Stimulated activated CD8-positive, alpha-beta memory T cell treated with anti-CD3 and anti-CD28 coated beads, Interleukin-12 subunit alpha, Interleukin-12 subunit beta, amount 100 ng/mL, for 24 hours (primary cell): ENCODE measurements around the gene EYA3.

ENCODE experiments used
- DNase-seq: peaks from one replicate; pipeline ENCODE4 v3.0.0-alpha.2; 2020; ENCODE audit errors: extremely low read depth

Gene EYA3

GRCh38 chr1:28112388-28113241, 24.2 kb upstream of the EYA3 start:
- no peak for DNase-seq

- no peak for DNase-seq
These were observed 22.7 kb upstream of the EYA3 start for GRCh38 chr1:28111157-28111556.

- no peak for DNase-seq
These were observed 22.1 kb upstream of the EYA3 start for GRCh38 chr1:28110555-28110954.

- DNase-seq: no peak
These were observed 21.2 kb upstream of the EYA3 start for GRCh38 chr1:28109639-28110038.

GRCh38 chr1:28108001-28108400, 19.6 kb upstream of the EYA3 start:
- DNase-seq: no peak

GRCh38 chr1:28104866-28105467, 16.6 kb upstream of the EYA3 start:
- DNase-seq: no peak

- DNase-seq: no peak
These were observed 13.8 kb upstream of the EYA3 start for GRCh38 chr1:28102189-28102588.

GRCh38 chr1:28099050-28099769, 10.8 kb upstream of the EYA3 start:
- no peak for DNase-seq

- DNase-seq: no peak
These were observed 8.7 kb upstream of the EYA3 start for GRCh38 chr1:28097100-28097472.

- no peak for DNase-seq
These were observed 8.0 kb upstream of the EYA3 start for GRCh38 chr1:28096210-28097099.

- peak; percentile 37 for DNase-seq
These were observed 2.8 kb upstream of the EYA3 start for GRCh38 chr1:28091043-28091781.

GRCh38 chr1:28087614-28088167, 719 bp downstream of the EYA3 start:
- DNase-seq: no peak

- DNase-seq: no peak
These were observed 1.8 kb downstream of the EYA3 start for GRCh38 chr1:28086651-28087050.

- DNase-seq: no peak
These were observed 3.3 kb downstream of the EYA3 start for GRCh38 chr1:28085129-28085528.

GRCh38 chr1:28083876-28084275, 4.5 kb downstream of the EYA3 start:
- no peak for DNase-seq

GRCh38 chr1:28078680-28079626, 9.5 kb downstream of the EYA3 start:
- DNase-seq: no peak

- DNase-seq: no peak
These were observed 10.1 kb downstream of the EYA3 start for GRCh38 chr1:28078262-28078661.

GRCh38 chr1:28074892-28075511, 13.4 kb downstream of the EYA3 start:
- no peak for DNase-seq

- DNase-seq: no peak
These were observed 14.5 kb downstream of the EYA3 start for GRCh38 chr1:28073867-28074266.
